CD14-positive monocyte (primary cell): ENCODE results near the gene NFATC1. TPM values are rescaled to one million over a fixed set of nuclear protein-coding genes. Genes with fewer than 3 reads are reported as not detected.

ENCODE experiments used
- DNase-seq, 3 donors: peaks; one replicate each; pipeline ENCODE4 v3.0.0-alpha.2; 2011 to 2022
- H2AFZ ChIP-seq: 2 replicates; pipeline ENCODE4 v1.6.0; 2012; ENCODE audit warnings: mild to moderate bottlenecking, low read depth, low read length, inconsistent platforms; ENCODE audit not compliant: insufficient read depth, poor library complexity, severe bottlenecking
- H3K27ac ChIP-seq, 2 donors: 1 replicate in 1 of 2; 2 replicates in 1 of 2; pipeline ENCODE4 v1.5.1; 2012 to 2013; ENCODE audit warnings: low read length in 2 of 2, control low read depth in 1 of 2, inconsistent platforms in 1 of 2, low read depth in 1 of 2, mild to moderate bottlenecking in 1 of 2
- H3K27me3 ChIP-seq, 2 donors: one replicate each; pipeline versions ENCODE4 v1.6.0 to v1.6.1; 2011 to 2013; ENCODE audit warnings: low read length in 2 of 2; ENCODE audit not compliant: control insufficient read depth in 2 of 2, insufficient read depth in 2 of 2
- H3K36me3 ChIP-seq, 2 donors: replicated peaks in 1 of 2; 1 replicate in 1 of 2; 2 replicates in 1 of 2; pipeline versions ENCODE4 v1.5.1 to v1.6.1; 2012 to 2013; ENCODE audit warnings: low read length in 2 of 2, control low read depth in 1 of 2, inconsistent platforms in 1 of 2, mild to moderate bottlenecking in 1 of 2; ENCODE audit not compliant: insufficient read depth in 2 of 2, control insufficient read depth in 1 of 2
- H3K4me1 ChIP-seq, 2 donors: 1 replicate in 1 of 2; 2 replicates in 1 of 2; pipeline versions ENCODE4 v1.5.1 to v1.6.1; 2012 to 2013; ENCODE audit warnings: low read length in 2 of 2, control low read depth in 1 of 2, inconsistent platforms in 1 of 2, mild to moderate bottlenecking in 1 of 2, moderate library complexity in 1 of 2; ENCODE audit not compliant: insufficient read depth in 2 of 2, control insufficient read depth in 1 of 2
- H3K4me2 ChIP-seq: replicated peaks from 2 replicates; pipeline ENCODE3; 2012; ENCODE audit warnings: low read length, moderate library complexity, mild to moderate bottlenecking; ENCODE audit not compliant: poor library complexity, severe bottlenecking; ENCODE audit errors: extremely low read depth
- H3K4me3 ChIP-seq, 3 experiments: fragments of 200-600 bp in 1 of 3; sonication (generic) in 1 of 3; replicated peaks in 1 of 3; 1 replicate in 2 of 3; 2 replicates in 1 of 3; pipeline ENCODE4 v1.5.1; 2011 to 2013; ENCODE audit warnings: low read length in 3 of 3, mild to moderate bottlenecking in 3 of 3, control low read depth in 2 of 3, low read depth in 2 of 3, inconsistent platforms in 1 of 3, moderate library complexity in 1 of 3
- H3K79me2 ChIP-seq: 2 replicates; pipeline ENCODE4 v1.6.0; 2012; ENCODE audit warnings: mild to moderate bottlenecking, control low read depth, inconsistent platforms, low read length, moderate library complexity; ENCODE audit not compliant: insufficient read depth
- H3K9ac ChIP-seq: 2 replicates; pipeline ENCODE4 v1.6.0; 2017; ENCODE audit warnings: low read length, mild to moderate bottlenecking; ENCODE audit not compliant: insufficient read depth, poor library complexity, severe bottlenecking
- H3K9me3 ChIP-seq, 2 donors: replicated peaks in 1 of 2; 1 replicate in 1 of 2; 2 replicates in 1 of 2; pipeline versions ENCODE4 v1.5.1 to v1.6.1; 2012 to 2013; ENCODE audit warnings: low read length in 2 of 2, control low read depth in 1 of 2; ENCODE audit not compliant: control insufficient read depth in 1 of 2, insufficient read depth in 1 of 2
- H4K20me1 ChIP-seq: 2 replicates; pipeline ENCODE4 v1.6.0; 2012; ENCODE audit warnings: mild to moderate bottlenecking, low read length, control low read depth, moderate library complexity; ENCODE audit not compliant: insufficient read depth
- H3K27ac Mint-ChIP-seq, 7 donors: one replicate each; pipeline ENCODE4 v1.8.0; 2020; ENCODE audit warnings: mild to moderate bottlenecking in 7 of 7, mixed read lengths in 7 of 7, moderate library complexity in 6 of 7, inconsistent platforms in 2 of 7
- H3K27me3 Mint-ChIP-seq, 3 donors: one replicate each; pipeline ENCODE4 v1.8.0; 2021 to 2022; ENCODE audit warnings: low read depth in 3 of 3, mild to moderate bottlenecking in 3 of 3, mixed read lengths in 3 of 3, moderate library complexity in 3 of 3, inconsistent platforms in 1 of 3
- H3K36me3 Mint-ChIP-seq, 2 donors: one replicate each; pipeline ENCODE4 v1.8.0; 2020; ENCODE audit warnings: mixed read lengths in 2 of 2, inconsistent platforms in 1 of 2, mild to moderate bottlenecking in 1 of 2
- H3K4me1 Mint-ChIP-seq: one replicate; pipeline ENCODE4 v1.8.0; 2020; ENCODE audit warnings: mild to moderate bottlenecking, mixed read lengths
- H3K4me3 Mint-ChIP-seq, 2 donors: one replicate each; pipeline ENCODE4 v1.8.0; 2020; ENCODE audit warnings: mild to moderate bottlenecking in 2 of 2, mixed read lengths in 2 of 2, moderate library complexity in 1 of 2
- H3K9me3 Mint-ChIP-seq, 7 donors: one replicate each; pipeline ENCODE4 v1.8.0; 2020 to 2022; ENCODE audit warnings: mixed read lengths in 7 of 7, mild to moderate bottlenecking in 6 of 7, moderate library complexity in 6 of 7, inconsistent platforms in 2 of 7
- CTCF ChIP-seq: fragments of 200-600 bp; IDR thresholded peaks from one replicate; pipeline ENCODE4 v1.8.0; 2022; ENCODE audit warnings: antibody characterized with exemption, mild to moderate bottlenecking
- WGBS: methylation state at CpG from one replicate; pipeline ENCODE4 v1.1.5; 2013; ENCODE audit warnings: missing lambda C conversion rate; ENCODE audit not compliant: insufficient coverage; 5-methylcytosine and 5-hydroxymethylcytosine counted together
- intact Hi-C, 2 donors: fragments of 100-400 bp; cut with micrococcal nuclease; formaldehyde crosslinking; loops; one replicate each; pipeline versions ENCODE4 v1.15.0 to v1.15.1; 2023
- polyA plus RNA-seq, 3 donors: library from polyadenylated mRNA; depleted of rRNA in 1 of 3; unstranded in 2 of 3; stranded (reverse) in 1 of 3; fragments of 300-500 nt in 2 of 3; fragments of >200 nt in 1 of 3; fragmentation: Illumina TruSeq in 2 of 3; gene quantifications; 1 replicate in 2 of 3; 2 replicates in 1 of 3; pipeline ENCODE4 v1.2.3, GENCODE V29; 2012 to 2021

Gene NFATC1
- polyA plus RNA-seq, 3 donors = 7.8 to 10.7 (median 8.3) TPM

GRCh38 chr18:79439628-79440023 is 43.9 kb downstream of the NFATC1 start:
- H2AFZ ChIP-seq = no peak overlapping the region
- H3K4me3 ChIP-seq = no peak overlapping the region
- no peaks in the 10 kb centered on the region for H3K9me3 ChIP-seq
- Mint-ChIP-seq H3K36me3 (peaks cover 42 to 62% of the 10 kb centered on the region in 2 donors), H3K27ac (peak overlapping the region in 1 of 7 donors; percentile 45), H3K9me3 (no peaks in the 10 kb centered on the region), H3K4me3 (no peak overlapping the region), H3K27me3 (peaks cover 0 to 2% (median 1%) of the 10 kb centered on the region in 3 donors), H3K4me1 (no peaks in the 10 kb centered on the region)
- peaks cover 81% of the 10 kb centered on the region for H4K20me1 ChIP-seq
- H3K27ac ChIP-seq = no peak overlapping the region
- H3K27me3 ChIP-seq = no peaks in the 10 kb centered on the region
- no peak overlapping the region for H3K9ac ChIP-seq
- intact Hi-C loops = no loop called here
- H3K4me1 ChIP-seq = no peaks in the 10 kb centered on the region
- no peak overlapping the region for H3K4me2 ChIP-seq
- no peak for DNase-seq
- 96% methylated on average over 13 of the region's 16 CpGs for WGBS
- H3K36me3 ChIP-seq = peaks cover 18 to 61% of the 10 kb centered on the region in 2 donors
- no peaks in the 10 kb centered on the region for H3K79me2 ChIP-seq
- TF ChIP-seq CTCF = no peak

- peaks cover 0 to 2% (median 0%) of the 10 kb centered on the region in 3 donors for H3K27me3 Mint-ChIP-seq
- WGBS = 92% methylated on average over 29 of the region's 31 CpGs
- peak overlapping the region in 2 of 7 donors; percentile 19 to 23 for H3K27ac Mint-ChIP-seq
- Histone ChIP-seq H3K36me3 (peaks cover 14 to 62% of the 10 kb centered on the region in 2 donors), H2AFZ (no peak overlapping the region), H3K27me3 (no peaks in the 10 kb centered on the region), H3K27ac (no peak overlapping the region), H3K79me2 (no peaks in the 10 kb centered on the region), H3K9ac (no peak overlapping the region), H4K20me1 (peaks cover 89% of the 10 kb centered on the region), H3K9me3 (no peaks in the 10 kb centered on the region), H3K4me3 (no peak overlapping the region), H3K4me1 (no peaks in the 10 kb centered on the region), H3K4me2 (no peak overlapping the region)
- no peak overlapping the region for H3K4me3 Mint-ChIP-seq
- H3K36me3 Mint-ChIP-seq = peaks cover 39 to 61% of the 10 kb centered on the region in 2 donors
- TF ChIP-seq CTCF = no peak
- no peaks in the 10 kb centered on the region for H3K9me3 Mint-ChIP-seq
- no peaks in the 10 kb centered on the region for H3K4me1 Mint-ChIP-seq
- intact Hi-C loops = no loop called here
- DNase-seq = no peak
These were observed 44.8 kb downstream of the NFATC1 start for GRCh38 chr18:79440316-79441110.
